Epithelial cell of proximal tubule (primary cell): ENCODE results near the gene ZSCAN10. TPM values are rescaled to one million over a fixed set of nuclear protein-coding genes. Genes with fewer than 3 reads are reported as not detected.

Source experiments
- DNase-seq: peaks from one replicate; pipeline ENCODE4 v3.0.0-alpha.2; 2011; ENCODE audit warnings: low read depth
- H3K4me3 ChIP-seq: 2 replicates; pipeline ENCODE4 v1.5.1; 2011; ENCODE audit warnings: low read depth, mild to moderate bottlenecking, low read length
- total RNA-seq: library from RNA; depleted of rRNA; stranded (reverse); fragments of >200 nt; gene quantifications from 2 replicates; pipeline ENCODE4 v1.2.3, GENCODE V29; 2015
- TF ChIP-seq, protein P1 (sequence below): conservative IDR thresholded peaks from 2 replicates; pipeline ENCODE4 v1.5.1; 2012; ENCODE audit warnings: low read depth, mild to moderate bottlenecking, low read length

ZSCAN10 gene
- total RNA-seq, 1 donor from 2014 or later = not detected

DNA sequence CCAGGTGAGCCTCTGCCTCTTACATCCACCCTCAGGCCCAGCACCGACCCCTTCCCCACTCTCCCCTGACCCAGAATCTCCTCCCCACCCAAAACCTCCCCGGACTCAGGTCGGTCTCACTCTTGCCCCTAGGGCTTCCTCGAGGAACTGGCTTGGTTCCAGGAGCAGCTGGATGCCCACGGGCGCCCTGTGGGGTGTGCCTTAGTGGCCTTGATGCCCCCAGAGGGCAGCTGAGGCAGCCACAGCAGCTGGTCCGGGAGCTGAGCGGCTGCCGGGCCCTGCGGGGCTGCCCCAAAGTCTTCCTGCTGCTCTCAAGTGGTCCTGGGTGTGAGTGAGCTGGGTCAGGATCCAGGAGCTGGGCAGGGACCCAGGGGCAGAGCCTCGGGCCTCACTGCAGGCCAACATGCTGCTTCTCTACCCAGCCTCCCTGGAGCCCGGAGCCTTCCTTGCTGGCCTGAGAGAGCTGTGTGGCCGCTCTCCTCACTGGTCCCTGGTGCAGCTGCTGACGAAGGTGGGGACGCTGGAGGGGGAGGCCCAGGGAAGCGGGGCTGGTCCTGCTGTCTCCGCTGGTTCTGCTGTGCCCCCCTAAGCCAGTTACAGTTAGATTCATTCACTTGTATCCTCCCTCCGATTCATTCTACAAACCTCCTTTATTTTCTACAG lies 45.4 kb upstream of the ZSCAN10 start:
- TF ChIP-seq, protein P1, sequence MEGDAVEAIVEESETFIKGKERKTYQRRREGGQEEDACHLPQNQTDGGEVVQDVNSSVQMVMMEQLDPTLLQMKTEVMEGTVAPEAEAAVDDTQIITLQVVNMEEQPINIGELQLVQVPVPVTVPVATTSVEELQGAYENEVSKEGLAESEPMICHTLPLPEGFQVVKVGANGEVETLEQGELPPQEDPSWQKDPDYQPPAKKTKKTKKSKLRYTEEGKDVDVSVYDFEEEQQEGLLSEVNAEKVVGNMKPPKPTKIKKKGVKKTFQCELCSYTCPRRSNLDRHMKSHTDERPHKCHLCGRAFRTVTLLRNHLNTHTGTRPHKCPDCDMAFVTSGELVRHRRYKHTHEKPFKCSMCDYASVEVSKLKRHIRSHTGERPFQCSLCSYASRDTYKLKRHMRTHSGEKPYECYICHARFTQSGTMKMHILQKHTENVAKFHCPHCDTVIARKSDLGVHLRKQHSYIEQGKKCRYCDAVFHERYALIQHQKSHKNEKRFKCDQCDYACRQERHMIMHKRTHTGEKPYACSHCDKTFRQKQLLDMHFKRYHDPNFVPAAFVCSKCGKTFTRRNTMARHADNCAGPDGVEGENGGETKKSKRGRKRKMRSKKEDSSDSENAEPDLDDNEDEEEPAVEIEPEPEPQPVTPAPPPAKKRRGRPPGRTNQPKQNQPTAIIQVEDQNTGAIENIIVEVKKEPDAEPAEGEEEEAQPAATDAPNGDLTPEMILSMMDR = no peak
- no peak for DNase-seq
- no peak overlapping the region for H3K4me3 ChIP-seq

DNA sequence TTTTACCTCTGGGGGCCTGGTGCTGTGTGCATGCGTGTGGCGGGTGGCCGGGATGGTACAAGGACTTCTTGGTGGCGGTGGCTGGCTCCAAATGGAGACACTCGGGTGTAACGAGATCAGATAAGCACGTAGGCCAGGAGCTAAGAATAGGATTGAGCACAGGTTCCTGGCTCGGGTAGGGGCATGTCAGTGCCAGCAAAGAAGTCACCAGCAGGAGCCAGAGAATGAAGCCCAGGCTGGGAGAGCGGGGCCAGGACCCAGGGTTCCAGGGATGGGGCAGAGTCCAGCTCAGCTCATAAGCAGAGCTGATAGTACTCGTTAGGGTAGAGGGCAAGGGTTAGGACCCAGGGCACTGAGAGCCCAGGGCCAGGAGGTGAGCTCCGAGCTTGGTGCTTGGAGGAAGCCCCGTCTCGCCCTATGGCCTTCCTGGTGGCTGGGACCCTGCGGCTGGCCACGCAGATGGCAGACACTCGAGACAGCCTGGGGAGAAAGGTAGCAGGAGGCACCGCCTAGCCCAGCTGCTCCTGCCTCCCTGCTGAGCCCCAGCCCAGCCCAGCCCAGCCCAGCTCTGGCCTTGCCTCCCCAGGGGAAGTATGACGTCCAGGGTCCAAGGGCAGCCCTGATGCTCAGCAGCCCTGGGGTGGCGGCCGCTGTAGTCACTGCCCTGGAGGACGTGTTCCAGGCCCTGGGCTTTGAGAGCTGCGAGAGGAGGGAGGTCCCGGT lies 44.7 kb upstream of the ZSCAN10 start:
- TF ChIP-seq, protein P1 = no peak
- no peak overlapping the region for H3K4me3 ChIP-seq
- DNase-seq = no peak

DNA sequence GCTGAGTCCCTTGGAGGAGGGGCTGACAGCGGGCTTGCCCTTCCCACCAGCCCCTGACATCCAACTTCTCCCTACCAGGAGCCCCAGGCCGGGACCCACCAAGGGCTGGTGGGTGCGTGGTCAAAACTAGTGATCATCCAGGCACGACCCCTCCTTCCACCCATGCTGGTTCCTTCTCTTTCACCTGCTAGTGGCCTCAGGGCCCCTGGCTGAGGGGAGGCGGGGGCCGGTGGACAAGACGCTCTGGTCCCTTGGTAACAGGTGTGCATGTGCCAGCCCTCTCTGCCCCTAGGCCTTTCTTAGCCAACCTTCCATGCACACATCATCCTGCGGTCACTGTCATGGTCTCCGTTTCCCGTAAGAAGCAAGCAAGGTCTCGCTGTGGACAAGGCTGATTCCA lies 44.1 kb upstream of the ZSCAN10 start:
- no peak overlapping the region for H3K4me3 ChIP-seq
- DNase-seq = no peak
- TF ChIP-seq, protein P1 = no peak

DNA sequence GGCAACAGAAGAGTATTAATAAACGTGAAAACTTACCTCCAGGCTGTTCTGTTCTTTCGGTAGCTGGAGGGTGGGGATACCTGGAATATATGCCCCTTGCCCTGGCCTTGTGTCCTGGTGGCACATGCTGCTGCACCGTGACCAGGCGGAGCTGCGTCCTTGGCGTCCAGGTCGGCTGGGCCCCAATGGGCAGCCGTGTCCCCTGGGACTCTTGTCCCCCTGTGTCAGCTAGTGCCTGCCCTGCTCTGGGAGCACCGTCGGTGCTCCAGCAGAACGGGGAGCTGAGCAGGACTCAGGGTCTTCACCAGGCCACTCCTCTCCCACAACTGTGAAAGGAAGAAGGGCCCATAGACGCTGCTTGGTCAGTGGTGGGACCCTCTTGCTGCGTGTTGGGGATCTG lies 43.7 kb upstream of the ZSCAN10 start:
- no peak for DNase-seq
- TF ChIP-seq, protein P1 = no peak
- no peak overlapping the region for H3K4me3 ChIP-seq

DNA sequence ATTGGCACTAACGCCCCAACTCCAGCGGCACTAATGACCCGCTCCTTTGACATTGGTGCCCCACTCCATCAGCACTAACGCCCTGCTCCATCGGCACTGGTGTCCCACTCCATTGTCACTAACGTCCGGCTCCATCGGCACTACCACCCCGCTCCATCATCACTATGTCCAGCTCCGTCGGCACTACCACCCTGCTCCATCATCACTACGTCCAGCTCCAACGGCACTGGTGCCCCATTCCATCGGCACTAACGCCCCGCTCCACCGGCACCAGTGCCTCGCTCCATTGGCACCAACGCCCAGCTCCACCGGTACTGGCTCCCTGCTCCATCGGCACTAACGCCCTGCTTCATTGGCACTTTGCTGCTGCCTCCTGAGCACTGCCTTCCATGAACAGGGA lies 43.2 kb upstream of the ZSCAN10 start:
- DNase-seq = no peak
- TF ChIP-seq, protein P1 = no peak
- H3K4me3 ChIP-seq = no peak overlapping the region

DNA sequence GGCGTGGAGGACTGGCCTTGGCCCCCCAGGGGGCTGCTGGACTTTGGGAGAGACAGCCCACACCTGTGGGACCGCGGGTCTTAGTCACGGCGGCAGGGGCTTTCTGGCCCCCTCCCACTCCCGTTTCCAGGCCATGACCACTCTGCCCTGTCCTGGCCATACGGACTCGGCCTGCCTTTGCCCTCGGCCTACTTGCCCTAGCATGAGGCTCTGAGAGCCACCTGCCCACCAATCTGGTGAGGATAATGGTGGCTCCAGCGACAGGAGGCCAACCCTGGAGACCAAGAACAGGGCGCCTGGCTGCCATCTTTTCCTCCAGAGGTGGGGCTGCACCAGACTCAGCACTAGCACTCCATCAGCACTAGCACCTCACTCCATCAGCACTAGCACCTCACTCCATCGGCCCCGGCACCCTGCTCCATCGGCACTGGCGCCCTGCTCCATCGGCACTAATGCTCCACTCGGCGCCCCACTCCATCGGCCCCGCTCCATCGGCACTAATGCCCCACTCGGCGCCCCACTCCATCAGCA lies 42.8 kb upstream of the ZSCAN10 start:
- TF ChIP-seq, protein P1 = no peak
- no peak overlapping the region for H3K4me3 ChIP-seq
- no peak for DNase-seq
